Right lung (tissue), 5 donors: Measurements from ENCODE around the gene FILIP1L. TPM values are rescaled to one million over a fixed set of nuclear protein-coding genes. Genes with fewer than 3 reads are reported as not detected.
A peak's percentile ranks its signal among the peaks of the same experiment; 100 is the strongest.

Experiments
- DNase-seq, 2 donors: peaks; one replicate each; pipeline ENCODE4 v3.0.0-alpha.2; 2013
- polyA plus RNA-seq, 5 donors: library from polyadenylated mRNA; unstranded; fragments of 120-200 nt; gene quantifications; one replicate each; pipeline versions ENCODE4 v1.2.1 to v1.2.3, GENCODE V29; 2013; ENCODE audit warnings: inconsistent platforms in 1 of 5, low replicate concordance in 1 of 5; ENCODE audit not compliant: insufficient read length in 5 of 5, insufficient read depth in 1 of 5

Gene FILIP1L
- polyA plus RNA-seq, 5 donors: 10.5 to 19.9 (median 14.9) TPM

- no peak for DNase-seq
These were observed 137.7 kb downstream of the FILIP1L start for GRCh38 chr3:99976584-99976983.

- no peak for DNase-seq
These were observed 139.3 kb downstream of the FILIP1L start for GRCh38 chr3:99974989-99975388.

- DNase-seq: peak in 1 of 2 donors; percentile 27
These were observed 141.8 kb downstream of the FILIP1L start for GRCh38 chr3:99972380-99973104.

- no peak for DNase-seq
These were observed 142.5 kb downstream of the FILIP1L start for GRCh38 chr3:99971761-99972160.

- DNase-seq: no peak
These were observed 144.1 kb downstream of the FILIP1L start for GRCh38 chr3:99970198-99970597.

- DNase-seq: no peak
These were observed 145.2 kb downstream of the FILIP1L start for GRCh38 chr3:99969136-99969535.

- DNase-seq: no peak
These were observed 146.5 kb downstream of the FILIP1L start for GRCh38 chr3:99967796-99968195.

GRCh38 chr3:99966662-99967416 is 147.5 kb downstream of the FILIP1L start:
- no peak for DNase-seq

GRCh38 chr3:99965681-99966408 is 148.5 kb downstream of the FILIP1L start:
- no peak for DNase-seq

GRCh38 chr3:99965077-99965476 is 149.2 kb downstream of the FILIP1L start:
- no peak for DNase-seq

GRCh38 chr3:99962703-99963102 is 151.6 kb downstream of the FILIP1L start:
- DNase-seq: no peak

GRCh38 chr3:99961756-99962515 is 152.4 kb downstream of the FILIP1L start:
- DNase-seq: no peak

- no peak for DNase-seq
These were observed 153.4 kb downstream of the FILIP1L start for GRCh38 chr3:99960941-99961340.

- DNase-seq: no peak
These were observed 154.0 kb downstream of the FILIP1L start for GRCh38 chr3:99960123-99960878.

- no peak for DNase-seq
These were observed 155.9 kb downstream of the FILIP1L start for GRCh38 chr3:99958222-99958912.

GRCh38 chr3:99957151-99957796 is 157.0 kb downstream of the FILIP1L start:
- DNase-seq: peak in 1 of 2 donors; percentile 40

GRCh38 chr3:99955773-99956562 is 158.3 kb downstream of the FILIP1L start:
- no peak for DNase-seq

- no peak for DNase-seq
These were observed 159.2 kb downstream of the FILIP1L start for GRCh38 chr3:99954914-99955644.
